Astrocyte (in vitro differentiated cells and primary cell): ENCODE data around the gene PRR36. TPM values are rescaled to one million over a fixed set of nuclear protein-coding genes. Genes with fewer than 3 reads are reported as not detected.

Experiments
- DNase-seq: peaks from one replicate; pipeline ENCODE4 v3.0.0-alpha.2; 2010; ENCODE audit warnings: low read depth
- FAIRE-seq: peaks from 2 replicates; lab custom pipeline; 2011; peaks lifted over from hg19 to GRCh38; lab: Jason Lieb, UNC
- H2AFZ ChIP-seq: 2 replicates; pipeline ENCODE4 v1.6.0; 2012; ENCODE audit warnings: low read depth, low read length, inconsistent platforms
- H3K27ac ChIP-seq: 2 replicates; pipeline ENCODE4 v1.5.1; 2011; ENCODE audit warnings: low read depth, low read length, inconsistent platforms
- H3K27me3 ChIP-seq: 2 replicates; pipeline ENCODE4 v1.6.0; 2011; ENCODE audit warnings: low read length, inconsistent platforms; ENCODE audit not compliant: insufficient read depth
- H3K36me3 ChIP-seq: 2 replicates; pipeline ENCODE4 v1.5.1; 2011; ENCODE audit warnings: low read length, inconsistent platforms; ENCODE audit not compliant: insufficient read depth
- H3K4me1 ChIP-seq: 2 replicates; pipeline ENCODE4 v1.5.1; 2011; ENCODE audit warnings: low read length, inconsistent platforms; ENCODE audit not compliant: insufficient read depth
- H3K4me2 ChIP-seq: 2 replicates; pipeline ENCODE4 v1.6.0; 2012; ENCODE audit warnings: low read length, inconsistent platforms
- H3K4me3 ChIP-seq: 2 replicates; pipeline ENCODE4 v1.5.1; 2011; ENCODE audit warnings: low read depth, mild to moderate bottlenecking, low read length, inconsistent platforms; ENCODE audit not compliant: insufficient read depth
- H3K79me2 ChIP-seq: 2 replicates; pipeline ENCODE4 v1.6.0; 2012; ENCODE audit warnings: mild to moderate bottlenecking, low read length, inconsistent platforms; ENCODE audit not compliant: insufficient read depth
- H3K9ac ChIP-seq: 2 replicates; pipeline ENCODE4 v1.6.0; 2012; ENCODE audit warnings: mild to moderate bottlenecking, low read length, inconsistent platforms
- H3K9me3 ChIP-seq: 2 replicates; pipeline ENCODE4 v1.5.1; 2012; ENCODE audit warnings: low read depth, mild to moderate bottlenecking, low read length, inconsistent platforms; ENCODE audit not compliant: insufficient read depth
- H4K20me1 ChIP-seq: 2 replicates; pipeline ENCODE4 v1.6.0; 2012; ENCODE audit warnings: low read length, inconsistent platforms; ENCODE audit not compliant: insufficient read depth
- H3K27ac Mint-ChIP-seq: one replicate; pipeline ENCODE4 v1.8.0; 2021; ENCODE audit warnings: mild to moderate bottlenecking, mixed read lengths; ENCODE audit not compliant: unreplicated experiment
- H3K27me3 Mint-ChIP-seq: one replicate; pipeline ENCODE4 v1.8.0; 2021; ENCODE audit warnings: low read depth, mixed read lengths; ENCODE audit not compliant: unreplicated experiment
- H3K36me3 Mint-ChIP-seq: one replicate; pipeline ENCODE4 v1.8.0; 2021; ENCODE audit warnings: low read depth, mixed read lengths; ENCODE audit not compliant: unreplicated experiment
- H3K4me1 Mint-ChIP-seq: one replicate; pipeline ENCODE4 v1.8.0; 2021; ENCODE audit warnings: low read depth, mixed read lengths; ENCODE audit not compliant: unreplicated experiment
- H3K4me3 Mint-ChIP-seq: one replicate; pipeline ENCODE4 v1.8.0; 2021; ENCODE audit warnings: mild to moderate bottlenecking, moderate library complexity, mixed read lengths; ENCODE audit not compliant: unreplicated experiment
- H3K9me3 Mint-ChIP-seq: one replicate; pipeline ENCODE4 v1.8.0; 2021; ENCODE audit warnings: mild to moderate bottlenecking, mixed read lengths; ENCODE audit not compliant: unreplicated experiment
- CTCF ChIP-seq: IDR thresholded peaks from 2 replicates; pipeline ENCODE4 v1.5.1; 2011; ENCODE audit warnings: low read depth, mild to moderate bottlenecking, inconsistent platforms, low read length, moderate library complexity; ENCODE audit not compliant: insufficient read depth
- EZH2 ChIP-seq: IDR thresholded peaks from 2 replicates; pipeline ENCODE4 v1.6.1; 2012; ENCODE audit warnings: mild to moderate bottlenecking, low read length, inconsistent platforms; ENCODE audit not compliant: insufficient read depth
- total RNA-seq: library from RNA; stranded (reverse); gene quantifications from 2 replicates; pipeline ENCODE4 v1.2.1, GENCODE V29; 2021

PRR36 gene
- total RNA-seq, 1 donor from 2014 or later: 1.3 TPM

- DNase-seq (no peak), FAIRE-seq (no peak)
- Histone ChIP-seq H3K4me1 (peaks cover 20% of the 10 kb centered on the region), H2AFZ (no peak overlapping the region), H3K27ac (no peak overlapping the region), H4K20me1 (peaks cover 9% of the 10 kb centered on the region), H3K27me3 (peaks cover 22% of the 10 kb centered on the region), H3K4me3 (no peak overlapping the region), H3K9ac (no peak overlapping the region), H3K9me3 (no peaks in the 10 kb centered on the region), H3K36me3 (no peaks in the 10 kb centered on the region), H3K4me2 (peak overlapping the region; percentile 78), H3K79me2 (no peaks in the 10 kb centered on the region)
- TF ChIP-seq CTCF (no peak), EZH2 (no peak)
- no peak overlapping the region for H3K27ac Mint-ChIP-seq
- H3K27me3 Mint-ChIP-seq: peaks cover 13% of the 10 kb centered on the region
- peaks cover 3% of the 10 kb centered on the region for H3K4me1 Mint-ChIP-seq
- no peaks in the 10 kb centered on the region for H3K9me3 Mint-ChIP-seq
- H3K36me3 Mint-ChIP-seq: peaks cover 3% of the 10 kb centered on the region
- peak overlapping the region; percentile 25 for H3K4me3 Mint-ChIP-seq
Measured at GRCh38 chr19:7915250-7916102, 41.3 kb upstream of the PRR36 start.

GRCh38 chr19:7914598-7915045 lies 40.4 kb upstream of the PRR36 start, which contains the start of gene TGFBR3L:
TGFBR3L (plus strand) TSS chr19:7914830.
- Histone ChIP-seq H3K4me2 (no peak within 1 kb of the TSS), H3K9ac (no peak within 1 kb of the TSS), H3K79me2 (no peaks in the 10 kb centered on the region), H3K4me1 (peaks cover 16% of the 10 kb centered on the region), H4K20me1 (peaks cover 9% of the 10 kb centered on the region), H3K27me3 (peaks cover 22% of the 10 kb centered on the region), H2AFZ (no peak within 1 kb of the TSS), H3K27ac (no peak within 1 kb of the TSS), H3K4me3 (no peak within 1 kb of the TSS), H3K36me3 (no peaks in the 10 kb centered on the region), H3K9me3 (no peaks in the 10 kb centered on the region)
- Mint-ChIP-seq H3K9me3 (no peaks in the 10 kb centered on the region), H3K4me1 (peaks cover under 1% of the 10 kb centered on the region), H3K4me3 (peak within 1 kb of the TSS; percentile 25), H3K36me3 (peaks cover 3% of the 10 kb centered on the region), H3K27ac (peak within 1 kb of the TSS; percentile 18), H3K27me3 (peaks cover 13% of the 10 kb centered on the region)
- DNase-seq (no peak), FAIRE-seq (no peak)
- no peak for TF ChIP-seq CTCF
- no peak for TF ChIP-seq EZH2

- H3K27me3 Mint-ChIP-seq: peaks cover 13% of the 10 kb centered on the region
- peaks cover 13% of the 10 kb centered on the region for H4K20me1 ChIP-seq
- H3K4me2 ChIP-seq: no peak overlapping the region
- no peak overlapping the region for H3K27ac ChIP-seq
- H3K4me3 ChIP-seq: no peak overlapping the region
- no peak overlapping the region for H3K4me3 Mint-ChIP-seq
- peaks cover 14% of the 10 kb centered on the region for H3K4me1 ChIP-seq
- H3K36me3 Mint-ChIP-seq: peaks cover 3% of the 10 kb centered on the region
- H3K27me3 ChIP-seq: peaks cover 22% of the 10 kb centered on the region
- DNase-seq (no peak), FAIRE-seq (no peak)
- no peaks in the 10 kb centered on the region for H3K9me3 Mint-ChIP-seq
- no peaks in the 10 kb centered on the region for H3K9me3 ChIP-seq
- no peak overlapping the region for H3K27ac Mint-ChIP-seq
- H3K4me1 Mint-ChIP-seq: no peaks in the 10 kb centered on the region
- TF ChIP-seq CTCF (no peak), EZH2 (no peak)
- no peaks in the 10 kb centered on the region for H3K79me2 ChIP-seq
- no peak overlapping the region for H3K9ac ChIP-seq
- H2AFZ ChIP-seq: no peak overlapping the region
- H3K36me3 ChIP-seq: no peaks in the 10 kb centered on the region
Measured at GRCh38 chr19:7914099-7914498, 39.9 kb upstream of the PRR36 start.
